HG03558 (cell line): ENCODE data around the gene IGBP1.
"Not testable (repeated sequence)": the region's sequence is repeated elsewhere in the genome, so short reads cannot be mapped to it uniquely, and the experiment has no call there.

Source experiments
- ATAC-seq: cut with Tn5 transposase; IDR thresholded peaks from one replicate; pipeline ENCODE4 v1.9.1; 2021; ENCODE audit warnings: moderate number of reproducible peaks; ENCODE audit not compliant: unreplicated experiment; ENCODE audit errors: extremely low read depth

The IGBP1 gene

DNA sequence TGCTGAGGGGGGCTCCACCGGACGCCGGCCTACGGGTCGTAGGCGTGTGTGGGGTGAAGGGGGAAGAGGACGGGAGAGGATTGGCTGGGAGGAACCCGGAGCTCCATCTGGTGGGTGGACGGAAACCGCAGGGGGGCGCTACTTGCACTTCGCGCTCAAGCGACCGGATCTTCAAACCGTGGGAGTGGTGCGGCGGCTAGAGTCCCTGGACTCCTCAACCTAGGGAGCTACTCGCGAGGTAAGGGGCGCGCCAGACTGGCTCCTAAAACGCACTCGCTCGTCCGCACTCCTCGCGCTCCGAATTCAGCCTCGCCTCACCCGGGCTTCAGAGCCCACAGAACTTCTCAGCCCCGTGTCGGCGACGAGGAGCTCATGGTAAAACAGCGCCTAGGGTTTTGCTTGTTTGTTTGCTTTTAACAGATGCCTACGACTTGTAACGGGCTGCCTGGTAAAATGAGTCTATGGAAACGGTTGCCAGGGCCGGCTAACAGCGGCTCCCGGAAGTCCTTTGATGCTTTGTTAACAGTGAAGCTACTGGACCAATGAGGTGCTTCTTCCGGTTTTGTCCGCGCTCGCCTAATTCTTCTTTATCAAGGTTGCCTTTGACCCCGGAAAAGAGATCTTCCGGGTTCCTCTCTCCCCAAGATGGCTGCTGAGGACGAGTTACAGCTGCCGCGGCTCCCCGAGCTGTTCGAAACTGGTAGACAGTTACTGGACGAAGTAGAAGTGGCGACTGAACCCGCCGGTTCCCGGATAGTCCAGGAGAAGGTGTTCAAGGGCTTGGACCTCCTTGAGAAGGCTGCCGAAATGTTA, at the start of gene IGBP1:
Gene IGBP1 (plus strand): TSS at position 145 of the 813 bp plus-strand sequence. CDS start 501 bp downstream, at position 646.
- ATAC-seq: peak; percentile 60

DNA sequence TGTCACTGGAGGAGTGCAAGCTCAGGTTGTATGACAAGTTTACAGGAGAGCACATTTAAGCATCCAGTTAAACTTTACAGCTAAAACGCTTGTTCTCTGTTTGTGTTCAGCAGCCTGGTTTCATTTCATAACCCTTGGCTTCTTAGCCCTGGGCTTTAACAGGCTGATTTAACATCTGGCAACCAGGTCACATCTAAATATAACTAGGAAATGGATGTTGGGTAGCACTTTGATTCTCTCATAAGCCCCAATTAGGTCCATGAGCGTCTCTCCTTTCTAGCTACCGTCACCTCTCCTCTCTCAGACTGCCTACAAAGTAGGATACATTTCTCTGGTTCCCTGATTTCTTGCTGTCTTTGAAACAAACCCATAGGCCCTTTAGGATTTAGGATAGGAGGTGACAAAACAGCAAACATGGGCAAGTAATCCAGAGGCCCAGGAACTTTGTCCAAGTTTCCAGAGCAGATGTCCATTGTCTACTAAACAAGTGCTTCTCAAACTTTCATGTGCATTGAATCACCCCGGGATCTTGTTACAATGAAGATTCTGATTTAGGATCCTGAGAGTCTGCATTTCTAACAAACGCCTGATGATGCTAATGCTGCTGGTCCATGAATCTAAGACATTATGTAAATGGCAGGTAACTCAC, 48.5 kb upstream of the IGBP1 start:
- no peak for ATAC-seq

DNA sequence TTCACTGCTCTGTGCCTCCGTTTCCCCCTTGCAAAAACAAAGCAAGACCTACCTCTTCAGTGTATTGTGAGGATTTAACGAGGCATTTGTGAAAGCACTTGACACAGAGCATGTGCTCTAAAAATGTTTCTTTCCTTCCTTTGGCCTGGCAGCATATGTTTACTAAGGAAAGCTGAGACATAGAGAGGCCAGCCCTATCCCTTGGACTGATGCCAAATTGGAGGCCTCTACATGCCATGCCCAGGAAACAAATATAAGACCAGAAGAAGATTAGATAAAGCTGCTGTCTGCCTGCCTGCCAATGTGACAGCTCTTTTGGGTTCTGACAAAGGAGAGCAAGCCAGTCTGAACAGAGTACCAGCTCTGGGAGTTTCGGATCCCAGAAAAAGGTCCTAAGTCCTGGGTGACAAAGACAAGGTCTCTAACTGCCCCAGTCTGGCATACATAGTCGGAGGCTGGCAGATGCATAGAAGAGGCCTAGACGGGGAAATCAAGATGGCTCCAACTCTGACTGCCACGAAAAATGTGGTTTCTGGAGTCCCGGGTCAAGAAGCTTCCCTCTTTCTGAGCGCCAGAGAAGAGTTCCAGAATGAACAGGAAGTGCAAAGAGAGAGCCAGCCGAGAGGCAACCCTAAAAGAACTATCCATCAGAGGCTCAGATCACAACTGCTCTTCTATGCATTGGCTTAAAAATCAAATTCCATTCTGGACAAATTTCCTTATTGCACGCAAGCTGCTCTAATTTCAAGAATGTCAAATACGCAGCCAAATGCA, 45.2 kb upstream of the IGBP1 start:
- no peak for ATAC-seq

DNA sequence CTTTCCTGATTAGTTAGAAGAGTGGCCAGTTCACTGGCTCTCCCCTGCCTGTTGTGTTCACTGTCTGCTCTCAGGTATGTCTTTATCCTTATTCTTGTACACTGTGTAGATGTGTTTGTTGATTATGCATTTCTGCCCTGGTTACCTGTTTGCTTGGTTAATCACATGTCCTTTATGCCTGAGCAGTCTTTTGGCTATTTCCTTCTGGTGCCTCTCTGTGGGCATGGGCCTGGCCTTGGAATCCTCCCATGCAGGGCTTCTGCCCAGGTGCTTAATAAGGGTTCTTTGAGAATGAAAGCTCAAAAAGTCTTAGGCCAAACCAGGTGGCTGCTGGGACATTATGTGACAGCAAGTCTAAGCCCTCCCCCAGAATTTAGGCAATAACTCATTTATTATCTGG, 44.5 kb upstream of the IGBP1 start:
- ATAC-seq: no peak

DNA sequence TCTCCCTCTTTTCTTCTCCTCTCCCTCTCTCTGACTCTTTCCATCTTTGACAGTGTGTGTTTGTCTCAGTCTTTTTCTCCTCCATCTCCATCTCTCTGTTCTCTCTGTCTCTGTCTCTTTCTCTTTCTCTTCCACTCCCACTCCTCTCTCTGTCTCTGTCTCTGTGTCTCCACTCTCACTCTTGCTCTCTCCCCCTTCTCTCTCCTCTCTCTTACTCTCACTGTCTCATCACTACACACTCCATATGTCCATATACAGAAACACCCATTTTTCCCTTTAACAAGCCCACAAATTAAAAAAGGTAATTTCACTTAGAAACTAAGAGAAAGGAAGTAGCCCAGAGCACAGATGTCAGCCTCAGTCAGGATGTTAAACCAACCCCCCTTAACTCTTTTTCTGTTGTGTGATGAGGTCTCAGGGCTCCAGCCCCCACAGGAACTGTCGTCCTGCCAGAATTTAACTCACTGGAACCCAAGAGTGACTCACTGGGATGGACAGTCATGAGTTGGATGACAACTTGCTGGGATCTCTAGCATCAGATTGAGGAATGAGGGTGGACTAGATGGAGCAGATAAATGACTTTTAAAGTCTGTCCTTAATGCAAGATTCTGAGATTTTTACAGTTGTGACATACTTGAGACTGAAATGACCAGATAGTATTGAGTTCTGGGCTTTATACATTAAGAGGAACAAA, 43.5 kb upstream of the IGBP1 start:
- ATAC-seq: no peak

DNA sequence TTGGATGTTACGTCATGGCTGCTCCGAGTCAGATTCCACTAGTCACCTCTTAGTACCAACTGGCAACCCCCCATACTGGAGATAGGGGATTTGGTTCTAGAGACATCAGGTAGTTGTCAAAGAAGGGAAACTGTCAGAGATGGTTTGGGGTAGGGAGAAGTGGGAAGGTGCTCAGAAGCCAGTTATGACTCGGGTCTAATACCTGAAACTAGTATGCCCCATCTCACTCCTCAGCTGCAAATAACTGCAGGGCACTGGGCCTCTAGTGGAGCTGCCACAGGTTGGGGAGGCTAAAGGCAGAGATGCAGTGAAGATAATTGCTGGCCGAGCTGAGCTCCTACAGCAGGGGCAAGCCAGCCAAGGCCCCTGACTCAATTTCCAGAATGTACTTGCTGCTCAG, 41.0 kb upstream of the IGBP1 start:
- no peak for ATAC-seq

DNA sequence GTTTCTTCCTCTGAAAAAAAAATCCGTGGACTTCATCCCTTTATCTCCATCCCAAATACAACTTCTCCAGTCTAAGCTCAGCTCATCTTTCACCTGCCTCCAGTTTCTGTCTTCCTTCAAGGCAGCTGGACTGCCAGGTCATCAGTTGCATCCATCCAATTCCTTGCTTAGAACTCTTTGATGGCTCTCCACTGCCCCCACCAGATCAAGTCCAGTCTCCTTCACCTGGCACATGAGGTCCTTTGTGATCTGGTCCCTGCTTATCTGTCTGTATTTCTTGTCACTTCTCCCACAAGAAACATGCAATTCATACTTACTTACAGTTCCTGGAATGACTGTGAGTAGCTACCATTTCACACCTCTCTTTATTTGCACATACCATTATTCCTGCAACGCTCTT, 37.2 kb upstream of the IGBP1 start:
- no peak for ATAC-seq

DNA sequence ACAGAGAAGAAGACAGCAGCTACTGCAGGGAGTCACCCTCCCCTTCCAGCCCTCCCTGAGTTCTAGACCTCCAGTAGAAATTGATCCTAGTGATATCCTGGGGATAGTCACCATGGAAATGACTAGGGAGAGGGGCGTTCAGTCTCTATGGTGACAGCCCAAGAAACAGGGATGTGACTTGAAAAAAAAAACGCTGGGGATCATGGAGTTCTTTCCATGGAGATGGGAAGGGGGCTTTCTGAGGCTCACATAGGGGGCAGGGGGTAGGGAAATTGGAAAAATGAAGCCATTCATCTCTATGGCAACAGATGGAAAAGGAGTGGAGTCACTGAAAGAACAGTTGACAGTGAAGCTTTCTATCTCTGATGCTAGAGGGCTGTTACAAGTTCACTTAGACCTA, 28.0 kb upstream of the IGBP1 start:
- no peak for ATAC-seq

DNA sequence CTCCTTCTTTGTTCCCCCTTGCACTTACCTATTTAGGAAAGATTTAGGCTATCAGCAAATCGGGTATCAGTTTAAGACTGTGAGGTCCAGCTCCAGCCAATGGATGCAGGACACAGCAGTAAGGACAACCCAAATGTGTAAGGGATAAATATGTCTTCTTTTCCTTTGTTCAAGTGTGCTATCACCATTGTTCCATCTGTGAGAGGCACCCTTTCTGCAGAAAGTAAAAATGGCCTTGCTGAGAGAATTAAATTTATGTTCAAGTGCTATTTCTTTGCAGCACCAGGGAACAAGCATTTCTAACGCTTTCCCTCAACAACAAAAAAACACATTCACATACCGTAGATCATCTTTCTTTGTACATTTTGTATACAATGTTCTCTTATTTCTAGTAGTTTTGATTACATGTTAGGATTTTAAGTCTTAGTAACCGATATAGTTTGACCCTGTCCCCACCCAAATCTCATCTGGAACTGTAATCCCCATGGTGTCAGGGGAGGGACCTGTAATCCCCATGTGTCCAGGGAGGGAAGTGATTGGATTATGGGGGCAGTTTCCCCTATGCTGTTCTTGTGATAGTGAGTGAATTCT, 21.7 kb upstream of the IGBP1 start:
- not testable (repeated sequence) for ATAC-seq

DNA sequence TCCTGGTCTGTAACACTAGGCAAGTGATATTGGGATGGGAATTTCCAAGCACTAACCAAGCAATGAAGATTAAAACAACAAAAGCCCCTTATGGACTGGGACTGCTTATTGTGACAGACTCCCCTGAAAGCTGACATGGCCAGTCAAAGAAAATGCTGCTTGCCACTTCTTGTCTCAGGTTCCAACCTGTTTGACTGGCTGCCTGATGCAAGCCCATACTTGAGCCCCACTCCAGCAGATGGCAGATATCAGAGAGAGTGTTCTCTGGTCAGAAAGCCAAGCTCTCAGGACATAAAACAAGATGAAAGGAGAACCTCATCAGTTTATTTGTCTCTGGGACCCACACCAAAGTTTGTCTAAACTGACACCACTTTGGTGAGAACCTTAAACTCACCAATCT, 15.5 kb upstream of the IGBP1 start:
- ATAC-seq: no peak

DNA sequence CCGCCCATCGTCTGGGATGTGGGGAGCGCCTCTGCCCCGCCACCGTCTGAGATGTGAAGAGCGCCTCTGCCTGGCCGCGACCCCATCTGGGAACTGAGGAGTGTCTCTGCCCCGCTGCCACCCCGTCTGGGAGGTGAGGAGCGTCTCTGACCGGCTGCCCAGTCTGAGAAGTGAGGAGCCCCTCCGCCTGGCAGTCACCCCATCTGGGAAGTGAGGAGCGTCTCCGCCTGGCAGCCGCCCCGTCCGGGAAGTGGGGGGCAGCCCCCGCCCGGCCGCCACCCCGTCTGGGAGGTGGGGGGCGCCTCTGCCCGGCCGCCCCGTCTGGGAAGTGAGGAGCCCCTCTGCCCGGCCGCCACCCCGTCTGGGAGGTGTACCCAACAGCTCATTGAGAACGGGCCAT, 10.2 kb upstream of the IGBP1 start:
- not testable (repeated sequence) for ATAC-seq

DNA sequence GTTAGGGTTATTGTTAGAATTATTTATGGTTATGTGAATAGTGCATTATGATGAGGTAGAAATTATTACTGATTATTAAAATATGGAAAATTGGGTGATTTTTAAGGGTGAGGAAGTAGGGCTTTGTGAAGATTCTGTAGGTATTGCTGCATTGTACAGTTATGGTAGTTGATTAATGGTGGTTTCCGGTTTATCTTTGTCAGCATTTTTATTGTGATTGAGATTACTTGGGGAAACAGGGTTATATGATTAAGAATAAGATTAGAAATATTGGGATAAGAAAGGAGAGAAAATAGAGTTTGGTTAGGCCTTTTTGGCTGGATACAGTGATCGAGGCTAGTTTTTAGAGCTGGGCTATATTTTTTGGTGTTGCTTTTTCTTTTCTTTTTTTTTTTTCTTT, 8.6 kb upstream of the IGBP1 start:
- ATAC-seq: no peak

DNA sequence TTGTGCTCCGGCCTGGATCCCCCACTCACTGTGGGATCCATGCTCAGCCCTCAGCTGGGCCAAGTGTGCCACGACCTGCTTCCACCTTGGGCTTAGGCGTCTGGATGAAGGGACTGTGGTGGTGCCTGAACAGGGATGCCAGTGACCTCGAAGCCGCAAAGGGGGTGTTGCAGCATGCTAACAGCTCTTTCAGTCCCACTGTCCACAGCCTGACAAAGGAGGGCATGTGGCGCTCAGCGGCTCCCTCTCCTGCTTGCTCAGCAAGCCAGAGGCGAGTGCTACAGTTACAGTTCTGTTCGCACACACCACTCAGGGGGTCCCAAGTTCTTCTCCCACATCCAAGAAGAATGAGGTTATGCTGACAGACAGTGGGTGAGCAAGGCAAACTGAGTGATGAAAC, 5.2 kb upstream of the IGBP1 start:
- no peak for ATAC-seq

DNA sequence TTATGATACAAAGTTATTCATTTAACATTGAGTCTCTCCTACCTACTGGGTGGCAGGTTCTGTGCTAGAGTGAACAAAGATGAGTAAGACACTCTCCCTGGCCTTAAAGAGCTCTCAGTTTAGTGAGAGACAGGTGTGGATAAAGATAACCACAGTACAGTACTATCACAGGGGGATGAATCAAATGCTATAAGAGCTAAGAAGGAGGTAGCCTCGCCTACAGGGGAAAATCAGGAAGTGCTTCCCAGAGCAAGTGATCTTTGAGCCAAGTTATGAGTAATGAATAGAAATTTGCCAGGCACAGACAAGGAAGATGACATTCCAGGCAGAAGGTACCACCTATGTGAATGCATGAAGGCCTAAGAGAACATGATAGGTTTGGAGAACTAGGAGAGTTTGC, 3.4 kb upstream of the IGBP1 start:
- ATAC-seq: no peak

DNA sequence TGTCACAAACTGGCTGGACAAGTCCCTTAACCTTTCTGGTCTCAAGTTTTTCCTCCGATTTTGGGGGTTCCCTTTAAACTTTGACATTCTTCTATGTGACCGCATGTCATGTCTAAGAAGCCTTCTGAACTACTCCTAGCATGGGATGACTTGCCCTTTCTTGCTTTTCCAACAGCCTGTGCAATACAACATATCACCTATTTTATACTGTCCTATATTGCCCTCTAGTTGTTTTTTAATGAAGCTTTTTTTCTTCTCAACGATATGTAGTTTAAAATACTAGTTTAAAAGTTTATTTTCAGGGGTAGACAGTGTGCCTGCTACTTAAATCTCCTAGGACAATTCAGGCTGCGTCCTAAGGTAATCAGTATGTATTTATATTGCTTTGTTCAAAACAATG, 1.0 kb upstream of the IGBP1 start:
- no peak for ATAC-seq

DNA sequence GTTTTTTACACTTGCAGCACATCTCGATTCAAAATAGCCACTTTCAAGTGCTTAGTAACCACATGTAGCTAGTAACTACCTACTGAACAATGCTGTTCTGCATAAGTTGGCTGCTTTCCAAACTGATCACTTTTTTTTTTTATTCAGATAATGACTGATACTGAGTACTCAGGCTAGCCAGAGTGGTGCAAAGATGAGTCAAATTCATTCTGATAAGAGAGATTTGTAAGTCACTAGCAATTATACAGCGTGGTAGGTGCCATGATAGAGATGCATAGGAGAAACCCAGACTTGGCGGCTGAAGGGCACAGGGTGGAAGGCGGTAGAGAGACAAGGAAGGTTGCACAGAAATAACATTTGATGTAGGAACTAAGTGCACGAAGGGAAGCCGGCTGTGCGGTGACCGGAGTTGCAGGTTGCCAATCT, 357 bp upstream of the IGBP1 start:
- ATAC-seq: peak; percentile 20

DNA sequence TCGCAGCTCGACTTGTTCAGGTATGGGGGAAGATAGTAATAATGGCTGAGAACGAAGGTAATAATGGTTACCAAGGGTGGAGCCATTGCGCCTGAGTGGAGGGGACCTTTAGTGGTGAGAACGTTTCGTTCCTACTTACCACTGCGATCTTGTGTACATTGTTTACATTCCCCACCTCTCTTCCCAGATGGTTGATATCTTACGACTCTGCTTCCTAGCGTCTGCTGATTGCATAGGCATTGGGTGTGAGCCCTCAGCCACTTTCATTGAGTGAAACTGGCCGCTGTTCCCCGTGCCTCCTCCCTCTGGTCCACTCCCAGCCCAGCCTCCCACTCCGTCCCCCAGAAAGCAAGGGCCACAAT, 850 bp downstream of the IGBP1 start:
- peak; percentile 6 for ATAC-seq

DNA sequence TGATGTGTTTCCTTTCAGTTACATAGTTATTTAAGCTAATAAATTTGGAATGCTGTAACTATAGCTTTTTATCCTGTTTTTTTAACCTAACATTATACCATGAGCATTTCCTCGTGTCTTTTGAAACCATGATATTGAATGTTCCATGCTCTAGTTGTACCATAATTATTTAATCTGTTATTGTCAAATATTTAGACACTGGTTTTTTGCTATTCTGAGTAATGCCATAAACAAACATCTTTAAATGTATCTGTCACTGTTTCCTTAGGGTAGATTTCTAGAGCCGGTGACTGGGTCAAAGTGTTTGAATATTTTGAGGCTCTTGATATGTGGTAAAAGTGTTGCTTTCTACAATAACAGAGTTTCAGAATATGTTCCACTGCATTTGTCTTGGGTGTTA, 5.4 kb downstream of the IGBP1 start:
- ATAC-seq: no peak

DNA sequence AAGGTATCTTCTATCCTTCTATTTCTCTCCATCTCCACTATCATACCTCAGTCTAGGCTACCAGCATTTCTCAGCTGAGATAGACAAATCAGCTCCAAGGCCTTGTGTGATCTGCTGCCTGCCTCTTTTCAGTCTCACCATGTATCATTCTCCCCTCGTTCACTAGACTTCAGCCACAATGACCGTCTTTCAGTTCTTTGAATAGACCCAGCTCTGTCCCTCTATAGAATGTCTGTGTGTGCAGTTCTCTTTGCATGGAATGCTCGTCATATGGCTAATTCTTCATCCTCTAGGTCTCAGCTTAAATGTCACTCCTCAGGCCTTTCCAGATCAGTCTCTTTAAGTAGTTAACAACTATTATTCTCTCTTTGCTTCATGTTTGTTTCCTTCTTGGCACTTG, 6.5 kb downstream of the IGBP1 start:
- ATAC-seq: no peak

DNA sequence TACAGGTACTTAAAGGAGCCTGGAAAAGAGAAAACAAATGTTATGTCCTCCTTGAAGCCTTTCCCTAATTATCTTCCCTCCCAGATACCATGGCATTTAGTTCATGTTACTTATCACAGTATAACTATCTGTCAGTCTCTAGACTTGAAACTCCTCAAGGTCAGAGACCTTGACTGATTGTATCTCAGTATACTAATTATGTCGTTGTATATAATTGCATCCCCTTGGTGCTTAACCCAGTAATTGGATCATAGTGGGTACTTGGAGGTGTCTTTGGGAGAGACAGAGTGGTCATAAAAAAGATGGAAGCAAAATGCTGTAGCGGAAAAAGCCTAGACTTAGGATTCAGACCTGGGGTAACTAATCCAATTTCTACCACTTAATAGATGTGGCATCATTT, 8.1 kb downstream of the IGBP1 start:
- ATAC-seq: no peak
